SKM-1 (cell line): Measurements from ENCODE around the gene S100A4.
"Not testable (repeated sequence)": the region's sequence is repeated elsewhere in the genome, so short reads cannot be mapped to it uniquely, and the experiment has no call there.

Experiments
- DNase-seq: peaks from one replicate; lab custom pipeline; 2025; ENCODE audit not compliant: unreplicated experiment; lab: John Stamatoyannopoulos, UW

S100A4 gene

DNA sequence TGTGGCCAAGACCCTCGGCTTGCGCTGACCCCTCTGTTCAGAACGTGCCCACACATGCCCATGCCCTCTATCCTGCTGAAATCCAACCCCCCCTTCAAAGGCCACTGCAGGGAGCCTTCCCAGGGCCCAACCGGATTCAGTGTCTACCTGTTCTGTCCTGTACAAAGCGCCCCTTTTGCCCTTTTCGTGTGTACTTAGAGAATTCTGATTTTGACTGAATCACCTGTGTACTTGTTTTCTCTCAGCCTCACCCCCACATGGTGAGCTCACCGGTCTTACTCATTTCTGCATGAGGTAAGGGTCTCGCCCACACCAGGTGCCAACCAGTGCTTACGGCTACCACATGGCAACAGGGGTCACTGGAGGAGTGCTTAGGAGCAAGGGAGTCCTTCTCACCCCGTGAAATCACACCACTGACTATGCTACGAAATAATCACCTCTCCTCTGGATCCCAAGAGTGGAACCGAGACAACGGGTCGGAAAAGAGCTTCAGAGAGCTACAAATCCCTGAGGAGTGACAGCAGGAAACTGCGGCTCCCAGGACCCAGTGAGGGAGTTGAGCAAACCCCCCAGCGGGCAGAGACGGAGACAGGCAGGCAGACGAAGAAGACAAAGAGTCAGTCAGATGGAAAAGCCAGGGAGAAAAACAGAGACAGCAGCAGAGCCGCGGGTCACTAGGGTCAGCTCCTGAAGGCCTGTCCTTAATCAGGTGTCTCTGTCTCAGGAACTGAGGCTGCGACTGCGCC, 22.2 kb upstream of the S100A4 start:
- no peak for DNase-seq

DNA sequence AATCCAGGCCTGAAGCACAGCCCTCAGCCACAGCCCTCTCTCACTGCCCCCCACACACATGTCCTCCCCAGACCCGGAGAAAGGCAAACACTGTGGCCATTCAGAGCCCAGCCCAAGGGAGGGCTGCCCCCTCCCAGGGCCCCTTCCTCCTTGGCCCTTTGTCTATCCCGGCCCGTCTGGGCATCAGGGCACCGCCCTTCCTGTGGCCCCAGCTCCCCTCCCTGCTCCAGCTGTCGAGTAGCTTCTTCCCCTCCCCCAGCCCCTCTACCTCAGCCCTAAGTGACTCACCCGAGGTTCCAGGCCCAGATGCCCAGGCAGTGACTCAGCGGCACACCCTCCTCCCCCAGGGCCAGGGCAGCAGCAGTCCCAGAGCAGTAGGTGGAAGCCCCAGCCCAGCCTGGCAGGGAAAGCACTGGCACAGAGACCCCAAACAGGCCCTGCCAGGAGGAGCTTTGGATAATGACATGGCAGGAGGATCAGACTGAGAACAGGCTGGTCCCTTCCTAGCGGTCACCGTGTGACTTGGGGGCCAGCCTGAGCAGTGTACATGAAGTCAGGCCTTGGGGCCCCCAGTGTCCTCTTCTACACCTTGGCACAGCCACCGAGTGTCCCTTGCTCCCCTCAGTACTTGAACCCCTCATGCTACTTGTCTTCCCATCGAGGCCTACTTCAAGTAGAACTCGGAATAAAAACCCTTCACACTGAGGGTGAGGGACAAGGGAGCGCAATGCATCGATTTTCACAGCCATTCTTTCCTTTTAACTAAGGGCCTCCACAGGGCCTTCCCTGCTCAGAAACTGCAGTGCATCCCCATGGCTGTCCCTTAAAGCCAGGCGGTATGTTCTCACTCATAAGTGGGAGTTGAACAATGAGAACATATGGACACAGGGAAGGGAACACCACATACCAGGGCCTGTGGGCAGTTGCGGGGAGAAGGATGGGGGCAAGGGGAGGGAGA, 21.1 kb upstream of the S100A4 start:
- DNase-seq, result peak; percentile 98

DNA sequence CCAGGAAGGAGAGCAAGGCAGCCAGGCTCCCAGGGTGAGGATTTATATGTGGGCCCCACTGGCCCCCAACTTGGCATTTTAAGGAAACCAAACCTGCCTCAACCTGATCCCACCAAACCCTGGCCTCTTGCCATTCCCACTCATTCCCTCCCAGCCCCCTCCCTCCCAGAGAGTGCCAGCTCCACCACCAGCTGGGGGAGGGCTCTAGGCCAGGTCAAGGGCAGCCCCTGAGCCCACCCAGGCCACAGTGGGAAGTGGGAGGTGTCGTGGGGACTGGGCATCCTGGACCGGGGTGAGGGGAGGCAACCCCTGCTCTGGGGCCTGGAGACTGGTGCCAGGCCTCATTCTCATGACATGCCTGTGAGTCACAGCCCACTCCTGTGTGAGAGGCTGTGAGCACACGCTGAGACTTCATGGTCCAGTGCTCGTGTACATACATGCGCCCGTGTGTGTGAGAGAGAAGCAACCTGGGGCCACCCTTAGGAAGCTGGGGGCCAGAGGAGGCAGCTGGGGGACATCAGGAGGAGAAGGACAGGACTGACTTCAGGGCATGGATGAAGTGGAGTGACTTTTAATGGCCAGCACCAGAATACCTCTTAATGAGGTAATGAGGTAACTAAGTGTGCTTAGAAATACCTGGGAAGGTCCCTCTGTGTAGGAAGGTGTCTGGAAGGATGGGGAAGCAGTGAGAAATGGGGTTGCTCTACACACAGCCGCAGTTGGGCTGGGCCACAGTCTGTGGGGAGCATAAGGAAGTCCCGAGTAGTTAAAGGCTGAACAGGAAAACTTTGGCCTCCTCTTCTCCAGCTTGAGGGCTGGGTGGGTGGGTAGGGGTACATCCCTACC, 20.1 kb upstream of the S100A4 start, which contains the start of gene S100A2:
Gene S100A2, minus strand, starts transcription at position 316 of the 846 bp plus-strand sequence. CDS start 1,967 bp downstream, outside the sequence.
- DNase-seq, result no peak

DNA sequence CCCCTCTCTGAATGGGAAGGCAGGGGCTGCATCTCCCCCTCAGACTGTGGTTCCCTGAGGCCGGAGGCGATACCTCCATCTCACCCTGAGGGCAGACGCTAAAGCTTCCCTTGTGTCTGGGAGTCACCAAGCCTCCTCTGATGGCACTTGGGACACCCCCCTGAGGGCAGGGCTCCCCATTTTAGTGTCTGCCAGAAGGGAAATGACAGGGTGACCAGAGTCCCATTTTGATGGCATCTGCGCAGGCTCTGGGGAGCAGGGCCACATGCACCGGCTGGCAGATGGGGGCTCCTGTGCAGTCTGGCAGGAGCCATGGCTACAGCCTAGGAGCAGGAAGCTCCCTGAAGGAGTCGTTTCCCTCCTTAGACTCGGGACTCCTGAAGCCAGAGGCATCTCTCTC, 18.4 kb upstream of the S100A4 start:
- DNase-seq, result no peak

DNA sequence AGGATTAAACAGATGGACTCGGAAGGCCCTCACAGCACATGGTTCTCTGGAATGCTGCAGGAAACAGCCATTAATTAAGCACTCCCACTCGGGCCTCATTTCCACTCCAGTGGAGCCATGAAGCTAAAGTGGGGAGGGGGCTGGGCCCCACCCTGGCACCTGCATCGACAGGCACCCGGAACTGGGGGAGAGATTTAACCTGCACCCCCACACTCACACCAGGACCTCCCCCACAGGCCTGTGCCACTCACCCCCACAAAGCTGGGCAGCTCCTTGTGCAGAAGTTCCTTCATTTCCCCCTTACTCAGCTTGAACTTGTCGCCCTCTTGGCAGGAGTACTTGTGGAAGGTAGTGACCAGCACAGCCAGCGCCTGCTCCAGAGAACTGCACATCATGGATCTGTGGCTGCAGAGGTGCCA, 17.9 kb upstream of the S100A4 start:
- no peak for DNase-seq

DNA sequence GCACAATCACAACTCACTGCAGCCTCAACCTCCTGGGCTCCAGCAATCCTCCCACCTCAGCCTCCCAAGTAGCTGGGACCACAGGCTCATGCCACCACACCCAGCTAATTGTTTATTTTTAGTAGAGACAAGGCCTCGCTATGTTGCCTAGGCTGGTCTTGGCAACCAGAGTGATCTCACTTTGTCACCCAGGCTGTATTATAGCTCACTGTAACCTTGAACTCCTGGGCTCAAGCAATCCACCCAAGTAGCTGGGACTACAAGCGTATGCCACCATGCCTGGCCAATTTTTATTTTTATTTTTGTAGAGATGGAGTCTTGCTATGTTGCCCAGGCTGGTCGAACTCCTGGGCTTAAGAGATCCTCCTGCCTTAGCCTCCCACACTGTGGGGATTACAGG, 16.4 kb upstream of the S100A4 start:
- not testable (repeated sequence) for DNase-seq

DNA sequence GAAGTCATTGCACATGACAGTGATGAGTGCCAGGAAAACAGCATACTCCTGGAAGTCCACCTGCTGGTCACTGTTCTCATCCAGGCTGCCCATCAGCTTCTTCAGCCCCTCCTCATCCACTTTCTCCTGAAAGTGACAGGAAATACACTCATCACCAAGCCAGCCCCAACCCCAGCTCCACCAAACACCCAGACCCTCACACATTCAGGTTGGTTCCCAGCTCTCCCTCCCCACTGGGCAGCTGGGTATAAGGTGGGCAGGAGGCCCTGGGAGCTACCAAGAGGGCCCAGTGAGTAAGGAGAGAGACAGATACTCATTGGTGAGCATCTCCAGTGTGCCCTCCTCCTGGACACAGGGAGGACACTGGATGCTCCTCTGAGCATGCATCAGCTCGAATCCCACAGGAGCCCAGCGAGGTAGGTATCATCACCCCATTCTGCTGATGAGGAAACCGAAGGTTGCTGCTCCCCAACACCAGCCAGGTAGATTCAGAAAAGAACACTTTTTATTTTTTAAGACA, 15.9 kb upstream of the S100A4 start:
- no peak for DNase-seq

DNA sequence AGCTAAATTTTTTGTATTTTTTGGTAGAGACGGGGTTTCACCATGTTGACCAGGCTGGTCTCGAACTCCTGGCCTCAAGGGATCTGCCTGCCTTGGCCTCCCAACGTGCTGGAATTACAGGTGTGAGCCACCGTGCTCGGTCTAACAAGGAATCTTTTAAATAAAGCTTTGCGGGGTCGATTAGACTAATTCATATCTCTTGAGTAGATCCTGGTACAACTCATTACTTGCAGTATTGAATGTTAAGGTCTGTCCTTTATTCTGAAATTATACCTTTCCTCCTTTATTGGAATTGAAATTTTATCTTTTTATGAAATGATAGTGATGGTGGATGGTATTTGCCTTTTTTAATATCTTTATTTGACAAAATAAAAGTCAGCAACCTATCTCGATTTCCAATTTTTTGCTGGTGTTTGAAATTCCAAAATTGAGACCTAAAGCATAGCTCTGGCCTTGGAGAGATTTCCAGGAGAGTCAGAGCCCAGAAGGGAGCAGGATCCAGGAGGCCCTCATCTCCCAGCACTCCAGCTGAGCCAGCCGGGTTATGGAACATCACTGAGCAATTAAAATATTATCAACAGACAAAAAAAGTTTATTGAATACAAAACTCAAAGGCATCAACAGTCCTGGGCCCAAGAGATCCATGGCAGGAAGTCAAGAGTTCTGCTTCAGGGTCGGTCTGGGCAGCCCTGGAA, 15.3 kb upstream of the S100A4 start:
- DNase-seq, result no peak

DNA sequence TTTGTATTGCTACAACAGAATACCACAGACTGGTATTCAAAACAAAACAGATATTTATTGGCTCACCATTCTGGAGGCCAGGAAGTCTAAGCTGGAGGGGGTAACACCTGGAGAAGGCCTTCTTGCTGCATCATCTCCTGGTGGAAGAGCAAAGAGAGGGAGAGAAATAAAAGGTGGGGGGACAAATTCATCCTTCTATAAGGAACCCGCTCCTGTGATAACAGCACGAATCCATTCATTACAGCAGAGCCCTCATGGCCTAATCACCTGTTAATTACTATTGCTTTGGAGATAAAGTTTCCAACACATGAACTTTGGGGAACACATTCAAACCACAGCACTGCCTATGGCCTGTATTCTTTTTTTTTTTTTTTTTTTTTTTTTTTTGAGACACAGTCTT, 14.6 kb upstream of the S100A4 start:
- DNase-seq, result no peak

DNA sequence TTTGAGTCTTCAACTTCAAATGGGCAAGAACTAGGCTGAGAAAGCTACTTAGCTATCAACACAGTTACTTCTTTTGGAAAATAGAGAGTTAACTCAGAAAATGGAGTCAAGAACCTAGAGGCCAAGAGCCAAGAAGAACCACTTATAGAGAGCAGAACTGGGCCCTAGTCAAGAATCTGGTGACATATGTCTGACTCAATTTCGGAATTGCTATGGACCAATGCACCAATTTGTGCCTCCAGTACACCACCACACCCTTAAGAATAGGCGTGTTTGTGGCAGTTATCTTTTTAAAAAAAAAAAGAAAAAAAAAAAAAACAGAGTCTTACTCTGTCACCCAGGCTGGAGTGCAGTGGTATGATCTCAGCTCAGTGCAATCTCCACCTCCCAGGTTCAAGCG, 12.3 kb upstream of the S100A4 start:
- no peak for DNase-seq

DNA sequence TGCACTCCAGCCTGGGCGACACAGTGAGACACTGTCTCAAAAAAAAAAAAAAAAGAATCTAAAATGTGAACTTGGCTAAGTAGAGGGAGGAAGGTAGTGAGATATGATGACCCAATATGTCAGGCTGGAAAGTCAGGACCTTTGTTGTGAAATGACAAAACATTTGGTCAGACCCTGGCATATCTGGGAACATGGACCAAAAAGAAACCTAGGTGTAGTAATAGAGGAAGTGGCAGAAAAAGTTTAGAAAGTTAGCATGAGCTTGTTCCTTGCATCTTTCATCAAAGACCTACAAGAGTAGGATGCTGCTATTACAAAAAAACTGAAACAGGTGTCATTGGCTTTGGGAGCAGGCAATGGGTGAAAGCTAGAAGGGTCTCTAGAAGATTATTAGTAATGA, 10.7 kb upstream of the S100A4 start:
- DNase-seq, result peak; percentile 32

DNA sequence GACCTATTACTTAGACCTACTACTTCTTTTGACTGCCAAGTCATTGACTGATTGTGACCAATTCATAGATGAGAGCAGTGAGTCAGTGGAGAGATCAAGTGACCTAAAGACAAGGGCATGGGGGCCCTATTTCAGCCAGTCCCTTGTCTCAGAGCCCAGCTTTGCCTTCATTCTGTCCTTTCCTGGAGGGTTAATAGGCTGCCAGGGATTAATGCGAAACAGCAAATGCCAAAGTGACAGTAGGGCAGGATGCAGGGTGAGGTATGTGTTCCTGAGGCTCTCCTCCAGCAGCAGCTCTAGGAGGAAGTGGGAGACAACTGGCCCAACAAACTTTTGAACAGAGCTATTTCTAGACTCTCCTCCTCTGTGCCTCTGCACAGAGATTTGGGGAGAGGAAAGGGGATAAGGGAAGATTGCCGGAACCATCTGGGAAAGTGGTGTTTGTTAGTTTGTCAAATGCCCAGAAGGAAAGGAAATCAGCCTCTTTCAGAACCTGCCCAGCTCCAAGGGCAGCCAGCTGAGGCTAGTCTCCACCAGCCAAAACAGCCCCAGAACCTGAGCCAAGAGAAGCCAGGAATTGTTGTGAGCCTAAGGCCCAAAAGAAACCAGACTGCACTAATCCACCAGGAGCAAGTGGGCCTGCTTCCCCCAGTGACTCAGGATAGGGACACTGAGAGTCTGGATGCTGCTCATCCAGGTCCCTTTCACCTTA, 8.4 kb upstream of the S100A4 start:
- DNase-seq, result no peak

DNA sequence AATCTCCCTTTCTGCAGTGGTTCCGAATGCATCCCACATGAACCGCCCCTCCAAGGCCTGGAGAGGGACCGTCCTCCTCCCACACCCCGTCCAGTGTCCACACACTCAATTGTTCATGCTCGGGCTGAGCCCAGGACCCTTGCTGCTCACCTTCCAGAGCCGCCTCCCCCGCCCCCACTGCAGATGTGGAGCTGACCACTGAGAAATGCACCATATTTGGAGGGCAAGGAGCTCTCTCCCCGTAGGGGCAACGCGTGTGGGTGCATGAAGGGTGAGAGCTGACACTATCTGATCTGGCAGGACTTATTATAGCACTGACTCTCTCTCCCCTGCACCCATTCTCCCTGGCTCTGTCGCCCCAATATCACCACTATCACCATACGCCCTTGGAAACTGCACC, 7.5 kb upstream of the S100A4 start:
- DNase-seq, result no peak

DNA sequence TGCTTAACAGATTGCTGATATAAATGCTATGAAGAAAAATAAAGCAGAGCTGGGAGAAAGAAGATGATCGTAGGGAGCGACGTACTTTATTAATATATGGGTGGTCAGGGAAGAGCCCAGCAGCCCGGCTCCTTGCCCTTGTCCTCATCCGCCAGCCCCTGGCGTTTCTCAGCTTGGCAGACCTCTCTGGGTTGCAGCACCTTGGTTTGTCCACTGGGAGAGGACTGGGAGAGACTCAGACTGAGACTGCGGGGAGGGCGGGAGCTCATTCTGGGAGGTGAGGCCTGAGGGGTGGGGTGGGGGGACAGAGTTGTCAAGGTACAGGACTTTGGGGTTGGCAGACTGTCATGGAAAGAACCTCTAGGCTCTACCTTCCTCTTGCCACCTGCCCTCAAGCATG, 6.7 kb upstream of the S100A4 start:
- no peak for DNase-seq

DNA sequence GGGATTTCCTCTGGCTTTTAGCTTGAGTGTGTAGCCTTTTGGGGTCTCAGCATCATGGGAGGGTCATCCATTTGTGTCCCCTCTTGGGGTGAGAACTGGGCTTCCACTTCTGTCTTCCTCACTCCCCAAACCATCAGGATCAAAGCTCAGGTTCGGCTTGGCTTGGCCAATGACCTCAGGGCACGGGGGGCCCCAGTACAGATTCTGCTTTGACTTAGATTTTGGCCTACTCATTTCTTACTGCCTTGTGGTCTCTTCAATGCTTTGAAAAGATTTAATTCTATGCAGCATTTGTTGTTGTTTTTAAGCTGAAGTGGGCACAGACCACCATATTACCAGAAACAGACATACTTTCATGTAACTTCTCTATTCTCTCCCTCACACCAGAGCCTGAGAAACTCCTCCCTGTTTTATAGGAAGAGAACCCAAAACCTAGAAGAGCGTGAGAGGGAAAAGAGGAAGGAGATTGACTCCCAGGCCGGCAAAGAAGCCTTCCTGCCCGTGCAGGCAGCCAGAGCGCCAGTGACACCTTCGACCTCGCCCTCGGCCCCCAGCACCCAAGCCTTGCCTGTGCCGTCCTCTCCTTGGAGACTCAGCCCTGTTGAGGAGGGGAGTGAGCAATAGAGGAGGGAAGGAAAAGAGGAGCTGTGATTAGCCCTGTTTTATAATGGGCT, 5.4 kb upstream of the S100A4 start:
- peak; percentile 94 for DNase-seq

DNA sequence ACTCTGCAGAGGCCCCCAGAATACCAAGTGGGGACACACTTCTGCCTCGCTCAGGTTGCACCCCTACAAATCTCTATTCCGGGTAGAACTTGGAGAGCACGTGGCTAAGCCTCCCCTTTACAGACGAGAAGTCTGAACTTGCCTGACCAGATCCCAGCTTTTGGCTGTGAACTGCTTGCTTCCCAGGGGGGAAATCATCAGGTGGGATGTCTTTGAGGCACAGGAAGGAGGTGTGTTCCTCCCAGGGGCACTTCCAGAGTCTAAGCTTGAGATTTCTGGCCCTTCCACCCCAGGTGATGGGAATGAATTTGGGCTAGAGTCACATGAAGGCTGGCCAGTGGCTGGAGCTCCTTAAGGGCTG, 4.8 kb upstream of the S100A4 start:
- no peak for DNase-seq

DNA sequence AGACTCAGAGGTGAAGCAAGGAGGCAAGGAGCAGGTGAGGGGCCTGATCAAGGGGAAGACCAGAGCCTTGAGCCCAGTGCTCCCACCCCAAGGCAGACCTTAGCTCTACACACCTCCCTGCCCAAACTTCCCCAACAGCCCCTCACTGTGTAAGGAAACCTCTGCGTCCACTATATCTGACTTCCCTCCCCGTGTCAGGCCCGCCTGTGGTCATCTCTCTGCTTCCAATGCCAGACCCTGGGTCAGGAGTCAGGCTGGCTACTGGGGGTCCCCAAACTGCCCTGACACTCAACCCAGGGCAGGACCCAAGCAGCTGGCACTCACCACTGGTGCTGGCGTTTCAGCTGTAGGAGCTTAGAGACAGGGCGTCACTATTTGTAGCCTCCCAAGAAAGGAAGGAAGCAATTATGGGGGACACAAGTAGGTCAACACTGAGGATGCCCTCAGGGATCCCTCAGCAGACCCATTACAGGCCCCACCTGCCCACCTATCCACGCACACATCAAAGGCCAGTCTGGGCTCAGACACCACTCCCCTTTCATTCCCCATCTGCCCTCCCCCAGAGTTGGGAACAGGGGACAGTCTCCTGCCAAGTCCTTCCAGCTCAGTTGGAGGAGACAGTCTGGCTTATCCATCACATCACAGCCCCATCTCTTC, 4.3 kb upstream of the S100A4 start:
- no peak for DNase-seq
